ENCODE measurements around the gene WDFY4.

WDFY4 gene

GRCh38 chr10:48655411-48656240 is 29.0 kb upstream of the WDFY4 start:
- DNase-seq = peak; percentile 72

GRCh38 chr10:48656241-48656913 is 28.3 kb upstream of the WDFY4 start:
- peak; percentile 98 for DNase-seq

- no peak for DNase-seq
Observed at GRCh38 chr10:48656914-48657305, 27.8 kb upstream of the WDFY4 start.

- no peak for DNase-seq
Observed at GRCh38 chr10:48657416-48657815, 27.3 kb upstream of the WDFY4 start.

- DNase-seq = peak; percentile 86
Observed at GRCh38 chr10:48658243-48658974, 26.3 kb upstream of the WDFY4 start.

- no peak for DNase-seq
Observed at GRCh38 chr10:48658975-48659269, 25.8 kb upstream of the WDFY4 start.

GRCh38 chr10:48659790-48660189 is 24.9 kb upstream of the WDFY4 start:
- peak; percentile 55 for DNase-seq

GRCh38 chr10:48661441-48661840 is 23.2 kb upstream of the WDFY4 start:
- DNase-seq = no peak

- DNase-seq = peak; percentile 60
Observed at GRCh38 chr10:48667960-48668590, 16.6 kb upstream of the WDFY4 start.

- no peak for DNase-seq
Observed at GRCh38 chr10:48670978-48671913, 13.4 kb upstream of the WDFY4 start.

- DNase-seq = no peak
Observed at GRCh38 chr10:48671914-48672595, 12.6 kb upstream of the WDFY4 start.

- no peak for DNase-seq
Observed at GRCh38 chr10:48672596-48673265, 11.9 kb upstream of the WDFY4 start.

- DNase-seq = no peak
Observed at GRCh38 chr10:48677625-48678024, 7.0 kb upstream of the WDFY4 start.

- no peak for DNase-seq
Observed at GRCh38 chr10:48678041-48678440, 6.6 kb upstream of the WDFY4 start.

GRCh38 chr10:48681740-48682139 is 2.9 kb upstream of the WDFY4 start:
- peak; percentile 14 for DNase-seq

- DNase-seq = no peak
Observed at GRCh38 chr10:48682265-48682664, 2.4 kb upstream of the WDFY4 start.

- DNase-seq = no peak
Observed at GRCh38 chr10:48683424-48683823, 1.2 kb upstream of the WDFY4 start.

GRCh38 chr10:48683868-48684267 is 805 bp upstream of the WDFY4 start:
- no peak for DNase-seq

- no peak for DNase-seq
Observed at GRCh38 chr10:48684463-48684791, 246 bp upstream of the WDFY4 start.

- DNase-seq = no peak
Observed at GRCh38 chr10:48685731-48686130, 1.1 kb downstream of the WDFY4 start.
